Amniotic epithelial cell (primary cell): ENCODE results near the gene CXCL14.
"Not testable (repeated sequence)": the region's sequence is repeated elsewhere in the genome, so short reads cannot be mapped to it uniquely, and the experiment has no call there.

ENCODE experiments used
- DNase-seq: peaks from one replicate; pipeline ENCODE4 v3.0.0-alpha.2; 2010; ENCODE audit warnings: low read depth

The CXCL14 gene

DNA sequence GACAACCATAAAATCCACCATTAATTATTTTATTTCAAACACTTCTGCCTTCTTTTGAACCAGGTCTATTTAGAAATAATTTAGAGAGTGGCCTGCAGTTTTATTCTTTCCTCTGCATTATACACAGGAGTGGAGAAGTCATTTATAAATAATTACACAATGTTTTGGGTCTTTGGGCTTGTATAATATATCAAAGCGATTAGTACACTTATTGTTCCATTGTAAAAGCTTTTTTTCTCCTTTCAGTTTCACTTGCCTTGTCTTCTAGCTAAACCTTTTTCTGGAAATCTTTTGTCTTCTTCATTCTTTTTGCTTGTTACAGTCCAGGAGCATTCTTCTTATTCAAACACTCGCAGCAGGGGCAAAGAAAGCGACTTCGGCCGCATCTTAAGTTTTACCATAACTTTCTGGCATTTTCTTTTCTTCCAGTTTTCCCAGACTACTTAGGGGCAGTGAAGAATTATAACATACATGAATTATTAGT is 35.7 kb downstream of the CXCL14 start:
- DNase-seq, result no peak

GRCh38 chr5:135541807-135542502 is 36.8 kb downstream of the CXCL14 start:
- no peak for DNase-seq

GRCh38 chr5:135539430-135540005 is 39.3 kb downstream of the CXCL14 start:
- DNase-seq, result no peak

GRCh38 chr5:135538261-135538660 is 40.5 kb downstream of the CXCL14 start:
- DNase-seq, result no peak

- no peak for DNase-seq
Measured at GRCh38 chr5:135537745-135538144, 41.0 kb downstream of the CXCL14 start.

DNA sequence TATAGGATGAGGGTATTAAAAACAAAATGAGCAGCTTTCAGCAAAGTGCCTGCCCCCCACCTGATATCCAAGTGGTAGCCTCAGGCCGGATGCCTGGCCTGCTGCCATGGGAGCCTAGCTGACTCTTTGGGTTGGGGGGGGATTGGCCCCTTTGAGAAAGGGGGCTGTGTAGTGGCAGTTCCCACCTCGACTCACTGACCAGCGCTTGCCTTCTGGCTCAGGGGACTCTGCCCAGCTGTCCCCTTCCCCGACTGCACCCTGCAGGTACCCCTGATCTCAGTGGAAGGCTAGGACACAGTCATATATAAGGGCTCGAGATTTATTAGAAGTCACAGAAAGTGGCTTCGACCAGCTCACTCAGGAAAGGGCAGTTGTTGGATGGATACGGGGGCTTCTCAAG is 41.5 kb downstream of the CXCL14 start:
- no peak for DNase-seq

DNA sequence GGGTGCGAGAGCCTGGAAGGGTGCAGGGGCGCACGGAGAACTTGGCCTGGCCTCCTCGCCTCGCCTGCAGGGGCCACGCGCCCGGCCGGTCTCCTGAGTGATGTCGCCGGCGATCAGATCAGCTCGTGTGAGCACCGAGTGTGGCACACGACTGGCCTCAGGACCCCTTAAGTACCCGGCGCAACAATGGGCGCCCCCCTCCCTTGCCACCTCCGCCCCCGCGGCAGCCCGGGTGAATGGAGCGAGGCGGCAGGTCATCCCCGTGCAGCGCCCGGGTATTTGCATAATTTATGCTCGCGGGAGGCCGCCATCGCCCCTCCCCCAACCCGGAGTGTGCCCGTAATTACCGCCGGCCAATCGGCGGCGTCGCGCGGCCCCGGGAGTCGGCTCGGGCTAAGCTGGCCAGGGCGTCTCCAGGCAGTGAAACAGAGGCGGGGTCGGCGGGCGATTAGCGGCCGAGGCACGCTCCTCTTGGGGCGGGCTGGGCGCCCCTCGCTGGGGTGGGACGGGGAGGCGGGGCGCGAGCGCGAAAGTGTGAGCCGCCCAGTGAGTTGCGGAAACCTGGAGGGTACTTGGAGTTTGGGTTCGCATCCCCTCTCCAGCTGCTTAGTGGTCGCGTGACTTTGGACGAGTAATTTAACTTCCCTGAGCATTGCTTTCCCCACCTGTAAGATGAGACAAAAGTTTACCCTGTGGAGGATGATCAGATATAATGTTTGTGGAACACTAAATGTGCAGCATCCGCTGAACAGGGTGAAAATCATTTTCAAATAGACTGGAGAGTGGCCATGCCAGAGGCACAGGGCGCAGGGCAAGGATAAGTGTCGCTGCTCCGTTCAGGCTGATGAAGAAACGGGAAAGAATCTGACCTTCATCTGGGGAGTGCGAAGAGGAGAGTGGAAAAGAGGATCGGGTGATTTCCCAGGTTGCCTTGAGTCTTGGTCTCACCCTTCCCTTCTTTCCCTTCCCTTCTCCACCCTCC is 42.7 kb downstream of the CXCL14 start, which contains the start of gene NEUROG1:
TSS of gene NEUROG1 (minus strand) at position 145 of the 982 bp plus-strand sequence. CDS start 274 bp downstream, outside the sequence.
- no peak for DNase-seq

DNA sequence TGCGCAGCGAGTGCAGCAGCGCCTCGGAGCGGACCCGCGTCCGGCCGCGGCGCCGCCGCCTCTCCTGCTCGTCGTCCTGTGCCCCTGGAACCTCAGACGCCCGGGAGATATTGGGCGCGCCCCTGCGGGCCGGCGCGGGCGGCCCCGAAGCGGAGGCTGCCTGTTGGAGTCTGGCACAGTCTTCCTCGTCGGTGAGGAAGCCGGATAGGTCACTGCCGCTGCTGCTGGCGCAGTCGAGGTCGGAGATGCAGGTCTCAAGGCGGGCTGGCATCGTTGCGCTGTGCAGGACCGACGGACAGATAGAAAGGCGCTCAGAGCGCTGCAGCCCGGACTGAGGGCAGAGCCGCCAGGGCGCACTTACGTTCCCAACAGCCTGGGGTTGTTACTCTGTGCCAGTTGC is 43.4 kb downstream of the CXCL14 start:
- DNase-seq, result no peak

DNA sequence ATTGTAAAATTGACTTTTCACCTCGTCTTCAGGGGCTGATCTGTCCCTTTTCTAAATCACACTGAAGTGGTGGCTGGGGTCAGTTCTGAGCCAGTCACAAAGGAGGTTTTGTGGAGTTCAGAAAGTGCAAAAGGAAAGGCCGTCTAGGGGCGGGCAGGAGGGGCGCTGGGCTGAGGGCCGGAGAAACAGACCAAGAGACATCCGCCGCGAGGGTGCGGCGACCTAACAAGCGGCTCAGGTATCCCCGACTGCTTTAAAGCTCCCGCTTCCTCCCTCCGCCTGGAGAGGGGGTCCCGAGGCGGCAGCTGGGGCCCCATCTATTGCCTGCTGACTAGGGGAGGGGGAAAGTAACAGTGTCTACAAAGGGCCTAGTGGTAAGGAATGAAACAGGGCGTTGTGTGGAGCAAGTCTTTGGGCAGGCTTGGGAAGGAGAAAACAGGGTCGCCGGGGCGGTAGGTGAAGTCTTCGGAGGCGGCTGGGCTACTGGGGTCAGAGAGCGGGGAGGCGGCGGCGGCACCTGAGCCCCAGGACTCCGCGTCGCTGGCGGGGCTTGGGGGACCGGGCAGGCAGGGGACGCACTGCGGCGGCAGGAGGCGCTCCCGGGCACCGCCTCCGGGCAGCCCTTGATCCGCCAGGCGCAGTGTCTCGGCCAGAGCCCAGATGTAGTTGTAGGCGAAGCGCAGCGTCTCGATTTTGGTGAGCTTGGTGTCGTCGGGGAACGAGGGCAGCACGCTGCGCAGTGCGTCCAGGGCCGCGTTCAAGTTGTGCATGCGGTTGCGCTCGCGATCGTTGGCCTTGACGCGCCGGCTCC is 44.0 kb downstream of the CXCL14 start:
- DNase-seq, result no peak

DNA sequence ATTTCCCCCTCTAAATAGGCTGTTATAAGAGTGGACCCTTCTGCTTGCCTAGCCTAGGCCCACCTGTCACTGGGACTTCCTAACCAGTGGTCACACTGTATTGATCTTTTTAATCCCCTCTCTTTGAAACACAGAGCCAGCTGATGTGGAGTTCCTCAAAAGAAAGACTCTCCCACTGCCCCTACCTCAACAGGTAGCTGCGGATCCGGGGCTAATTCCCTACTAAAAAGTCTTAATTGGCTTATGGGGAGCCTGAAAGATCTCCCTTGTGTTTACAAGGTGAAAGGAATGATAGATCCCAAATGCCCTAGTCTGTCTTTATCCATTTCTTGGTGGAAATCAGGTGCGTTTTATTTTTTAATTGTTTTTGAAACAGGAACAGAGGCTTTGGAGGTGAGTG is 45.0 kb downstream of the CXCL14 start:
- DNase-seq, result no peak

DNA sequence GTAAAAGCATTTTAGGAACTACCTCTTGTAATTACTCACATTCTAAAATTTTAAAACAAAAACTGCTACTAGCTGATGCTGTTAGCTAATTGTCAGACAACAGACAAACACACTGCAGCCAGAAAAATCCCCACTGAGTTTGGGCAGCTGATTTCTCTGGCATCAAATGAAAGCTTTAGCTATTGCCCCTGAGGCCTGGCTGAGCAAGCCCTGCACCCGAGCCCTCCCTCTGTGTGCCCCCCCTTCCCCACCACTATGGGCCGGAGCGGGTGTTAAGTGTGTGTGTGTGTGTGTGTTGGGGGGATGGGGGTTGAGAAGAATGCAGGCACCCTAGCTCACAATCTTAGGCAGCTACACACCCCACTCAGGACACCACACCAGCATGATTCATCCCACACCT is 45.5 kb downstream of the CXCL14 start:
- no peak for DNase-seq

DNA sequence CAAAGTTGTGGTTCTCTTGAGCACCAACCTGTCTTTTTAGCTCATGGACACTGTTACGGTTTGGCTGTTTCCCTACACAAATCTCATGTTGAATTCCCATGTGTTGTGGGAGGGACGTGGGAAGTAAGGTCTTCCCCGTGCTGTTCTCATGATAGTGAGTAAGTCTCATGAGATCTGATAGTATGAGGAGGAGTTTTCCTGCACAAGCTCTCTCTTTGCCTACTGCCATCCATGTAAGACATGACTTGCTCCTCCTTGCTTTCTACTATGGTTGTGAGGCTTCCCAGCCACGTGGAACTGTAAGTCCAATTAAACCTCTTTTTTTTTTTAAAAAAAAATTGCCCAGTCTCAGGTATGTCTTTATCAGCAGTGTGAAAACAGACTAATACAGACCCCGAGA is 49.2 kb downstream of the CXCL14 start:
- not testable (repeated sequence) for DNase-seq

DNA sequence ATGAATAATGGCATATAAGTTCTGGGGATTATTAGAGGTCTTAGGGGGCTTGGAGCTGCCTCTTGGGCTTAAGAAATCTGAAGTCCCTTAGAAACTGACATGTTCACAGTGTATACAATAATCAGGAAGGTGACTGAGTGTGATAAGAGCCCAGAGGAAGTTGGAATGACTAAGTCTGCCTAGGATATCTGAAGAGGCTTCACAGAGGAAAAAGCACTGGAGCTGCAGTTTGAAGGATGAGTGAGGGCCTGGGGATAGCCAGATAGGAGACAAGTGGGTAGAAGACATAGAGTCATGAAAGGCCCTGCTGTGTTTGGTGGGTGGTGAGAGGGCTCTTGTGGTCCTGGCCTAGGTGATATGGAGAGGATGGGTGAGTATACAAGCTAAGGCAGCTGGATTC is 51.9 kb downstream of the CXCL14 start:
- no peak for DNase-seq

DNA sequence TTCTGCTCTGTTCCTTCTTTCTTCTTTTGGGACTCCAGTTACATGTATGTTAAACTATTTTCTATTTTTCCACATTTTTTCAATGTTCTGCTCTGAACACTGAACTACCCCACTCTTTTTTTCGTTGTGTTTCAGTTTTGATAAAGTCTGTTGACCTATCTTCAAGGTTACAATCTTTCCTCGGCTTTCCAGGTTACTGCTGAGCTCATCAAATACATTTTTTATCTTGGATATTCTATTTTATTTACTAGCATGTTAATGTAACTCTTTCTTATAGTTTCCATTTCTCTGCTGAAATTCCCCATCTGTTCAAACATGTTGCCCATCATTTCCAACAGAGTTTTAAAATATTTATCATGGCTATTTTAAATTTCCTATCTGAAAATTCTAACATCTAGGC is 56.8 kb downstream of the CXCL14 start:
- no peak for DNase-seq
